Gastroesophageal sphincter (tissue), 4 donors: ENCODE data around the gene TMEM19. TPM values are rescaled to one million over a fixed set of nuclear protein-coding genes. Genes with fewer than 3 reads are reported as not detected.
A peak's percentile ranks its signal among the peaks of the same experiment; 100 is the strongest.

ENCODE experiments used
- ATAC-seq: fragments of 150-250 bp; one replicate; pipeline ENCODE4 v1.9.1; 2016; ENCODE audit warnings: mild to moderate bottlenecking, moderate library complexity
- H3K27ac ChIP-seq, 4 donors: fragments of 200-600 bp; sonication (generic) in 3 of 4; 1 replicate in 3 of 4; 2 replicates in 1 of 4; pipeline ENCODE4 v1.5.1; 2016 to 2019
- H3K27me3 ChIP-seq: fragments of 200-600 bp; sonication (generic); one replicate; pipeline ENCODE4 v1.5.1; 2019
- H3K36me3 ChIP-seq, 2 donors: fragments of 200-600 bp; sonication (generic); one replicate each; pipeline ENCODE4 v1.5.1; 2019; ENCODE audit warnings: control low read depth in 1 of 2
- H3K4me1 ChIP-seq, 3 donors: fragments of 200-600 bp; sonication (generic); 1 replicate in 2 of 3; 2 replicates in 1 of 3; pipeline ENCODE4 v1.5.1; 2016 to 2019; ENCODE audit warnings: control low read depth in 2 of 3
- H3K4me3 ChIP-seq, 2 donors: fragments of 200-600 bp; sonication (generic); one replicate each; pipeline ENCODE4 v1.5.1; 2019; ENCODE audit warnings: mild to moderate bottlenecking in 1 of 2, moderate library complexity in 1 of 2
- H3K9me3 ChIP-seq, 3 donors: fragments of 200-600 bp; sonication (generic); one replicate each; pipeline ENCODE4 v1.5.1; 2017 to 2019; ENCODE audit warnings: control low read depth in 2 of 3
- EP300 ChIP-seq: sonication (generic); formaldehyde crosslinking; IDR thresholded peaks from one replicate; pipeline ENCODE4 v1.6.1; 2017; ENCODE audit warnings: antibody characterized with exemption, mild to moderate bottlenecking
- POLR2A ChIP-seq, 2 donors: fragments of 450-650 bp; IDR thresholded peaks; one replicate each; pipeline ENCODE4 v1.6.1; 2017; ENCODE audit warnings: antibody characterized with exemption in 2 of 2, mild to moderate bottlenecking in 2 of 2, moderate library complexity in 1 of 2
- POLR2AphosphoS5 ChIP-seq: sonication (generic); formaldehyde crosslinking; IDR thresholded peaks from one replicate; pipeline ENCODE4 v1.6.1; 2017; ENCODE audit warnings: antibody characterized with exemption
- WGBS, 2 donors: methylation state at CpG; one replicate each; pipeline ENCODE4 v1.1.5; 2018; ENCODE audit warnings: low coverage in 1 of 2; 5-methylcytosine and 5-hydroxymethylcytosine counted together
- total RNA-seq, 4 donors: library from RNA; depleted of rRNA; stranded (reverse); fragments of >200 nt; gene quantifications; one replicate each; pipeline ENCODE4 v1.1.0, GENCODE V29; 2016
- TF ChIP-seq, protein P1 (sequence below), 4 experiments: fragments of 200-600 bp in 2 of 4; fragments of 450-650 bp in 2 of 4; sonication (generic) in 1 of 4; IDR thresholded peaks; one replicate each; pipeline ENCODE4 v1.5.1; 2017 to 2019; ENCODE audit warnings: antibody characterized with exemption in 4 of 4, mild to moderate bottlenecking in 2 of 4, moderate library complexity in 2 of 4

Gene TMEM19
- total RNA-seq, 4 donors from 2014 or later = 15.5 to 28.9 (median 19.9) TPM

DNA sequence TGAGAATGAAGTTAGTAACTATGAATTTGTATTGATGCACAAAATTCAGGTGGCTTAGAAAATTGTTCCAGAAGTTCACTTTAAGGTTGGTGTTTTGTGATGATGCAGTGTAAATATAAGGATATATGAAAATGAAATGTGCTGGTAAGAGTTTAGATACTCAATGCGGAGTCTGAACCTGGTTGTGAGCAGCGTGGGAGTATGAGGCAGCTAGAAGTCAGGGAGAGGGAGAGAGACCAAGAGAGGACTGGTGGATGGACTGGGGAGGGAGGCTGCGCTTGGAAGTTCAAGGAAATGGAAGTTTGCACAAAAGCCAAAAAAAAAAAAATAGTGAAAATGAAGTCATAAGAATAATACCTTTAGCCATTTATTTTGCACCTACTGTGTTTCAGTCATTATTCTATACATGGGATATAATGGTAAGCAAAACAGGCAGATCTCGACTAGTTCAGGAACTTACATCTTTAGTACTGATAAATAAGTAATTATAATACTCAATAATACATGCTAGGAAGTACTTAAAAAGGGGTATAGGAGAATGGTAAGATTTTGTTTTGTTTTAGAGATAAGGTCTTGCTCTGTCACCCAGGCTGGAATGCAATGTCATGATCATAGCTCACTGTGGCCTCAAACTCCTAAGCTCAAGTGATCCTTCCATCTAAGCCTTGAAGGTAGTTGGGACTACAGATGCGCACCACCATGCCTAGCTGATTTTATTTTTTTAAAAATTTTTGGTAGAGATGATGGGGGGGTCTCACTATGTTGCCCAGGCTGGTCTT is 58.8 kb downstream of the TMEM19 start:
- no peak for ATAC-seq
- WGBS, 2 donors = 84% methylated on average over 4 to 5 of the region's 5 CpGs
- Histone ChIP-seq H3K27me3 (peaks cover 7% of the 10 kb centered on the region), H3K27ac (no peak overlapping the region), H3K36me3 (no peaks in the 10 kb centered on the region), H3K4me1 (no peaks in the 10 kb centered on the region), H3K4me3 (no peak overlapping the region), H3K9me3 (no peaks in the 10 kb centered on the region)
- no peak for TF ChIP-seq EP300
- no peak for TF ChIP-seq POLR2AphosphoS5
- no peak for TF ChIP-seq POLR2A (IDR thresholded peaks at IDR 0.05)
- TF ChIP-seq, protein P1, sequence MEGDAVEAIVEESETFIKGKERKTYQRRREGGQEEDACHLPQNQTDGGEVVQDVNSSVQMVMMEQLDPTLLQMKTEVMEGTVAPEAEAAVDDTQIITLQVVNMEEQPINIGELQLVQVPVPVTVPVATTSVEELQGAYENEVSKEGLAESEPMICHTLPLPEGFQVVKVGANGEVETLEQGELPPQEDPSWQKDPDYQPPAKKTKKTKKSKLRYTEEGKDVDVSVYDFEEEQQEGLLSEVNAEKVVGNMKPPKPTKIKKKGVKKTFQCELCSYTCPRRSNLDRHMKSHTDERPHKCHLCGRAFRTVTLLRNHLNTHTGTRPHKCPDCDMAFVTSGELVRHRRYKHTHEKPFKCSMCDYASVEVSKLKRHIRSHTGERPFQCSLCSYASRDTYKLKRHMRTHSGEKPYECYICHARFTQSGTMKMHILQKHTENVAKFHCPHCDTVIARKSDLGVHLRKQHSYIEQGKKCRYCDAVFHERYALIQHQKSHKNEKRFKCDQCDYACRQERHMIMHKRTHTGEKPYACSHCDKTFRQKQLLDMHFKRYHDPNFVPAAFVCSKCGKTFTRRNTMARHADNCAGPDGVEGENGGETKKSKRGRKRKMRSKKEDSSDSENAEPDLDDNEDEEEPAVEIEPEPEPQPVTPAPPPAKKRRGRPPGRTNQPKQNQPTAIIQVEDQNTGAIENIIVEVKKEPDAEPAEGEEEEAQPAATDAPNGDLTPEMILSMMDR (IDR thresholded peaks at IDR 0.05) = no peak

DNA sequence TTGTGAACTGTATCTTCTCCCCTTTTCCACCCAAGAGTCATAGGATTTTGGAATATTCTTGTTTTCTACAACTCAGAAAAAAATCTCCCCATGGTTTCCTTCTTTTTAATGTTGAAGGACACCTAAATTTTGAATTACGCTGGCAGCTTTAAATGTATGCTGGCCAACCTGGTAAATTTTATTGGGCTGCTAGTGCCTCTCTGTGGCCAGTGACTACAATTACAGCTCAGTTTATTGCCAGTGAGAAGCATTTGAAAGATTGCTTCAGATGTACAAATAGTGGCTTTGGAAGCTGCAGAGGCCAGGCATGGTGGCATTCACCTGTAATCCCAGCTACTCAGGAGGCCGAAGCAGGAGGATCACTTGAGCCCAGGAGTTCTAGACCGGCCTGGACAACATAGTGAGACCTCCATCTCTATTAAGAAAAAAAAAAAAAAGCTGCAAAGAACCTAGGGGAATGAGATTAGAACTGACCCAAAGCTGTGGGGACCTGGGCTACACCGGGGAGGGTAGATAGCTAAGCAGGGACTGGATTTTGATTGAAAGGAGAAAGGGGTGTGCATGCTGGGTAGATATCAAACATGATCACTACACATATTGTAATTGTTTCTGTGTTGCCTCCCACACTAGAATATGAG is 61.2 kb downstream of the TMEM19 start:
- 6 to 28% methylated on average over 3 to 4 of the region's 4 CpGs for WGBS, 2 donors
- peaks cover 20% of the 10 kb centered on the region for H3K27me3 ChIP-seq

DNA sequence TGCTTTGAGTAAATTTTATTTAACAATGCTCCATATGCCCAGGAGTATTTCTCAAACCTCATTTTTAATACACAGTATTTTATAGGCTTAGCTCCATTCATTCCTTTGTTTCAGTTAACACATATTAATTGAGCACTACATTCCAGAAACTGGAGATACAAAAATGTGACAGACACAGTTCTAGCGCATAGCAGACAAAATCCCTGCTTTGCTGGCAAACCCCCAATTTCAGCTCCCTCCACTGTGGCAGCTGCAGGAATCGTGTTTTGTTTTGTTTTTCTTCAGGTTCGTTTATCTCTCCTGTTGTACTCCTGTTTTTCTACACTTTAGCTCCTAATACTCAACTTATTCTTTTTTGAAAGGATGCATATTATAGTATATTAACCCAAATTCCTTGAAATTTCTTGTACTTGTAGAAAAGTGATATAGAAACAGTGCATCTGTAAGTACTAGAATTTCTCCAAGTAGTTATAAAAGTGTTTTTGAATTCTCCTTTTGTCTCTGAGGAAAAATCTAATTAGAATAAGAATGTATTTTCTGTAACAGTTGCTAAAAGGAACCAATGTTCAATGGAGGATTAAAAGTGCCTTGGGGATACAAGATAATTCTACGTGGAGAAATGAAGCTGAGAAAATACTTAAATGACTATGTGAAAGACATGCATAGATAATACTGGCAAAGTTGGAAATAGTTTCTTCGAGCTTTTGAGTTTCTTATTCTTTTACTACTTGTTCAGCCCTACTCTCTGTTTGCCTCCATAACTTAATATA is 62.4 kb downstream of the TMEM19 start:
- no peak overlapping the region for H3K27ac ChIP-seq
- 40% methylated on average over 3 to 5 of the region's 5 CpGs for WGBS, 2 donors
- H3K36me3 ChIP-seq = no peaks in the 10 kb centered on the region
- peaks cover 20% of the 10 kb centered on the region for H3K27me3 ChIP-seq
- H3K4me3 ChIP-seq = no peak overlapping the region
- no peaks in the 10 kb centered on the region for H3K9me3 ChIP-seq
- TF ChIP-seq, protein P1 (IDR thresholded peaks at IDR 0.05) = no peak
- TF ChIP-seq POLR2A (IDR thresholded peaks at IDR 0.05) (no peak), POLR2AphosphoS5 (no peak), EP300 (no peak)
- no peaks in the 10 kb centered on the region for H3K4me1 ChIP-seq
- no peak for ATAC-seq

More for the DNA sequence above, 61.2 kb downstream of the TMEM19 start:
- peak; percentile 58 for ATAC-seq
- TF ChIP-seq POLR2AphosphoS5 (peak; percentile 7), EP300 (no peak), POLR2A (IDR thresholded peaks at IDR 0.05) (no peak)
- TF ChIP-seq, protein P1 (IDR thresholded peaks at IDR 0.05) = peak; percentile 53 to 81 (median 71)
- Histone ChIP-seq H3K4me1 (no peaks in the 10 kb centered on the region), H3K36me3 (no peaks in the 10 kb centered on the region), H3K4me3 (no peak overlapping the region), H3K27ac (no peak overlapping the region), H3K9me3 (no peaks in the 10 kb centered on the region)

DNA sequence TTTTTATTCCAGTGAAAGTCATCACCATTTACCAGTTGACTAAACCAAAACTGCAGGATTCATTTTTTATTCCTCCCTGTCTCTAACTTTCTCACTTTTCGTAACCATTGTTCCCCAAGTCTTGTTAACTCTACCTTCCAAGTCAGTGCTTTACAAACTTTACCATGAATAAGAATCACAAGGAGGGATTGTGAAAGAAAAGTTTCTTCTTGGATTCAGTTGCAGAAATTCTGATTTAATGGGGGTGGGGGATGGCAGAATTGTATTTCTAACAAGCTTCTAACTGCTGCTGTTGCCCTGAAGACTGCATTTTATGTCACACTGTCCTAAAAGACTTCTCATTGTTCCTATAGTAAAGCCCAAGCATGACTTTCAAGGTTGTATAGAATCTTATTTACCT is 63.8 kb downstream of the TMEM19 start:
- no peak for TF ChIP-seq POLR2AphosphoS5
- TF ChIP-seq, protein P1 (IDR thresholded peaks at IDR 0.05) = no peak
- no peak for TF ChIP-seq POLR2A (IDR thresholded peaks at IDR 0.05)
- no peak for TF ChIP-seq EP300
- H3K4me1 ChIP-seq = peaks cover 0 to 8% (median 0%) of the 10 kb centered on the region in 3 donors
- no peak overlapping the region for H3K4me3 ChIP-seq
- H3K36me3 ChIP-seq = no peaks in the 10 kb centered on the region
- no peak for ATAC-seq
- no peak overlapping the region for H3K27ac ChIP-seq
- peaks cover 20% of the 10 kb centered on the region for H3K27me3 ChIP-seq
- 64% methylated on average over 1 of the region's 1 CpG; no CpG with 5 or more reads in 1 of the 2 donors for WGBS, 2 donors
- H3K9me3 ChIP-seq = no peaks in the 10 kb centered on the region
